ENCODE measurements around the gene EPDR1.

EPDR1 gene

GRCh38 chr7:37920305-37920848 lies at the start of gene EPDR1:
Gene EPDR1 (plus strand): TSS chr7:37920640. CDS start chr7:37920940, 300 bp downstream.
- FAIRE-seq, result no peak

GRCh38 chr7:37882086-37882485 lies 38.4 kb upstream of the EPDR1 start:
- FAIRE-seq, result no peak
- DNase-seq (ENCODE audit: insufficient read length, low spot score), result no peak
- TF ChIP-seq CTCF (IDR thresholded peaks at IDR 0.05; ENCODE audit: insufficient read depth, missing control alignments), result no peak

More at GRCh38 chr7:37920305-37920848, at the start of gene EPDR1:
- no peak for DNase-seq (ENCODE audit: insufficient read length, low spot score)
- peak; percentile 36 for TF ChIP-seq CTCF (IDR thresholded peaks at IDR 0.05; ENCODE audit: insufficient read depth, missing control alignments)

GRCh38 chr7:37893359-37893758 lies 27.1 kb upstream of the EPDR1 start:
- no peak for DNase-seq (ENCODE audit: insufficient read length, low spot score)
- TF ChIP-seq CTCF (IDR thresholded peaks at IDR 0.05; ENCODE audit: insufficient read depth, missing control alignments), result no peak

GRCh38 chr7:37894671-37895070 lies 25.8 kb upstream of the EPDR1 start:
- no peak for TF ChIP-seq CTCF (IDR thresholded peaks at IDR 0.05; ENCODE audit: insufficient read depth, missing control alignments)
- no peak for FAIRE-seq
- no peak for DNase-seq (ENCODE audit: insufficient read length, low spot score)

More at GRCh38 chr7:37893359-37893758, 27.1 kb upstream of the EPDR1 start:
- FAIRE-seq, result no peak

- no peak for TF ChIP-seq CTCF (IDR thresholded peaks at IDR 0.05; ENCODE audit: insufficient read depth, missing control alignments)
- DNase-seq (ENCODE audit: insufficient read length, low spot score) (no peak), FAIRE-seq (no peak)
These were observed 20.7 kb upstream of the EPDR1 start for GRCh38 chr7:37899712-37900247.

GRCh38 chr7:37901236-37901827 lies 19.1 kb upstream of the EPDR1 start:
- DNase-seq (ENCODE audit: insufficient read length, low spot score), result no peak
- peak; percentile 45 for TF ChIP-seq CTCF (IDR thresholded peaks at IDR 0.05; ENCODE audit: insufficient read depth, missing control alignments)
- peak; percentile 25 for FAIRE-seq

- no peak for TF ChIP-seq CTCF (IDR thresholded peaks at IDR 0.05; ENCODE audit: insufficient read depth, missing control alignments)
- no peak for DNase-seq (ENCODE audit: insufficient read length, low spot score)
- no peak for FAIRE-seq
These were observed 18.4 kb upstream of the EPDR1 start for GRCh38 chr7:37901890-37902524.
